OCI-LY7 (cell line): ENCODE measurements around the gene DCTPP1.

Source experiments
- EZH2phosphoT487 ChIP-seq: fragments of 200-600 bp; sonication (generic); IDR thresholded peaks from 2 replicates; pipeline ENCODE4 v1.6.1; 2018; ENCODE audit warnings: low read depth, borderline replicate concordance, mild to moderate bottlenecking, mixed run types, antibody characterized with exemption, low read length, moderate library complexity, mixed read lengths
- TF ChIP-seq, protein P1 (sequence below): fragments of 200-600 bp; sonication (generic); conservative IDR thresholded peaks from 2 replicates; pipeline ENCODE4 v1.5.1; 2014; ENCODE audit warnings: mild to moderate bottlenecking, antibody characterized with exemption, low read length, moderate library complexity, mixed read lengths

DNA sequence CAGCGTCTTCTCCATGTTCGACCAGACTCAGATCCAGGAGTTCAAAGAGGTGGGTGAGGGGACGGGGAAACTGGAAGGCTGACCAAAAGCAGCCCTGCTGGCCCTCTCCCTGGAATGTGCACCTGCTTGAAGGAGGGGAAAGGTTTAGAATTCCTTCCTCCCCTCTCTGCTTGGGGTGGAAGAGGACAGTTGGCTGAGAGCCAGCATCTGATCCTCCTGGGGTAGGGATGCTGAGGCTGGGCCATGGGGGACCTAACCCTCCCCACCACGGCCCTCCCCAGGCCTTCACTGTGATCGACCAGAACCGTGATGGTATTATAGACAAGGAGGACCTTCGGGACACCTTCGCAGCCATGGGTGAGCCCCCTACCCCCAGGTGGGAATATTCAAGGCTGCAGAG, 54.0 kb downstream of the DCTPP1 start:
- TF ChIP-seq, protein P1, sequence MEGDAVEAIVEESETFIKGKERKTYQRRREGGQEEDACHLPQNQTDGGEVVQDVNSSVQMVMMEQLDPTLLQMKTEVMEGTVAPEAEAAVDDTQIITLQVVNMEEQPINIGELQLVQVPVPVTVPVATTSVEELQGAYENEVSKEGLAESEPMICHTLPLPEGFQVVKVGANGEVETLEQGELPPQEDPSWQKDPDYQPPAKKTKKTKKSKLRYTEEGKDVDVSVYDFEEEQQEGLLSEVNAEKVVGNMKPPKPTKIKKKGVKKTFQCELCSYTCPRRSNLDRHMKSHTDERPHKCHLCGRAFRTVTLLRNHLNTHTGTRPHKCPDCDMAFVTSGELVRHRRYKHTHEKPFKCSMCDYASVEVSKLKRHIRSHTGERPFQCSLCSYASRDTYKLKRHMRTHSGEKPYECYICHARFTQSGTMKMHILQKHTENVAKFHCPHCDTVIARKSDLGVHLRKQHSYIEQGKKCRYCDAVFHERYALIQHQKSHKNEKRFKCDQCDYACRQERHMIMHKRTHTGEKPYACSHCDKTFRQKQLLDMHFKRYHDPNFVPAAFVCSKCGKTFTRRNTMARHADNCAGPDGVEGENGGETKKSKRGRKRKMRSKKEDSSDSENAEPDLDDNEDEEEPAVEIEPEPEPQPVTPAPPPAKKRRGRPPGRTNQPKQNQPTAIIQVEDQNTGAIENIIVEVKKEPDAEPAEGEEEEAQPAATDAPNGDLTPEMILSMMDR: no peak
- no peak for TF ChIP-seq EZH2phosphoT487
